HL-60 (cell line): ENCODE data around the gene CUTC.

Experiments used
- DNase-seq, 2 experiments: peaks; one replicate each; pipeline ENCODE4 v3.0.0-alpha.2; 2010 to 2020; ENCODE audit warnings: low read depth in 1 of 2, low spot score in 1 of 2
- H3K27ac ChIP-seq: fragments of 250-450 bp; sonication (Bioruptor Pico); replicated peaks from 2 replicates; pipeline ENCODE4 v1.5.1; 2020; ENCODE audit warnings: mild to moderate bottlenecking, moderate library complexity
- H3K27me3 ChIP-seq: fragments of 250-450 bp; sonication (Bioruptor Pico); 2 replicates; pipeline ENCODE4 v1.5.1; 2021; ENCODE audit warnings: mild to moderate bottlenecking, moderate library complexity; ENCODE audit not compliant: insufficient read depth, poor library complexity, severe bottlenecking
- H3K4me3 ChIP-seq: replicated peaks from 2 replicates; pipeline ENCODE4 v1.5.1; 2011; ENCODE audit warnings: mild to moderate bottlenecking, control low read depth, low read length; ENCODE audit not compliant: insufficient read depth
- CTCF ChIP-seq: IDR thresholded peaks from one replicate; pipeline ENCODE4 v1.5.1; 2011; ENCODE audit warnings: low read length, control low read depth, inconsistent platforms; ENCODE audit not compliant: insufficient read depth
- GABPA ChIP-seq: IDR thresholded peaks from 2 replicates; pipeline ENCODE4 v1.6.1; 2012; ENCODE audit warnings: low read depth
- POLR2AphosphoS5 ChIP-seq: IDR thresholded peaks from 2 replicates; pipeline ENCODE4 v1.6.1; 2012; ENCODE audit warnings: low read depth
- REST ChIP-seq: IDR thresholded peaks from 2 replicates; pipeline ENCODE4 v1.6.1; 2012; ENCODE audit warnings: low read depth; ENCODE audit not compliant: insufficient replicate concordance
- SPI1 ChIP-seq: IDR thresholded peaks from 2 replicates; pipeline ENCODE4 v1.6.1; 2012; ENCODE audit warnings: low read depth, mild to moderate bottlenecking, borderline replicate concordance

Gene CUTC

GRCh38 chr10:99754670-99755069, 22.6 kb downstream of the CUTC start:
- DNase-seq: no peak

GRCh38 chr10:99756159-99756558, 24.1 kb downstream of the CUTC start:
- H3K27me3 ChIP-seq: no peaks in the 10 kb centered on the region
- TF ChIP-seq GABPA: no peak
- TF ChIP-seq POLR2AphosphoS5: no peak
- TF ChIP-seq CTCF: no peak
- TF ChIP-seq SPI1: no peak
- no peak for DNase-seq
- no peak overlapping the region for H3K27ac ChIP-seq
- no peak overlapping the region for H3K4me3 ChIP-seq

More at GRCh38 chr10:99754670-99755069, 22.6 kb downstream of the CUTC start:
- TF ChIP-seq REST (no peak), SPI1 (no peak), CTCF (no peak), POLR2AphosphoS5 (no peak), GABPA (no peak)
- Histone ChIP-seq H3K4me3 (no peak overlapping the region), H3K27ac (no peak overlapping the region), H3K27me3 (no peaks in the 10 kb centered on the region)

GRCh38 chr10:99758211-99758891, 26.3 kb downstream of the CUTC start:
- H3K4me3 ChIP-seq: no peak overlapping the region
- DNase-seq: no peak
- H3K27ac ChIP-seq: no peak overlapping the region

More at GRCh38 chr10:99758211-99758891, 26.3 kb downstream of the CUTC start:
- no peaks in the 10 kb centered on the region for H3K27me3 ChIP-seq
- no peak for TF ChIP-seq GABPA
- no peak for TF ChIP-seq REST
- TF ChIP-seq CTCF: no peak
- TF ChIP-seq POLR2AphosphoS5: no peak
- TF ChIP-seq SPI1: no peak
